ENCODE data around the gene PHLPP2. TPM values are rescaled to one million over a fixed set of nuclear protein-coding genes. Genes with fewer than 3 reads are reported as not detected.
"Not testable (repeated sequence)": the region's sequence is repeated elsewhere in the genome, so short reads cannot be mapped to it uniquely, and the experiment has no call there.

PHLPP2 gene
- total RNA-seq, 1 donor from 2014 or later: 8.3 TPM

DNA sequence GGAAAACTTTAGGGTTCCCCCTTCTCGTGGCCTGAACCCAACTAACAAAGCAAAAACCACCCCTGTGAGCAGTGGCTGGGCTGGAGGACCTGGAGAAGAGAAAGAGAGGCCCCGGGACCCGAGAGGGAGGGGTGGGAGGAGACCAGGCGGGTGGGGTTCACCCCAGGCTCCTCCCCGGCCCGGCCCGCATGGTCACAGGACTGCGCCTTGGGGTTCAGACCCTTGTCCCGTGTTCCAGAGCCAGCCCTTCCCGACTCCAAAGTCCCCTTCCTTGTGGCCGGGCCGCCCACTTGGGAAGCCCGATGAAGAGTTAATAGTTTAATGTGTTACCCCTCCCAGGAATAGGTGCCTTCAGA is 97.7 kb downstream of the PHLPP2 start:
- DNase-seq (ENCODE audit: extremely low read depth, low read depth, low spot score): no peak

GRCh38 chr16:71626018-71626857 is 98.3 kb downstream of the PHLPP2 start, which contains the start of gene MARVELD3:
Gene MARVELD3 (plus strand): TSS chr16:71626184. CDS start chr16:71626230, 46 bp downstream.
- DNase-seq (ENCODE audit: extremely low read depth, low read depth, low spot score): no peak

GRCh38 chr16:71625113-71625850 is 99.2 kb downstream of the PHLPP2 start:
- no peak for DNase-seq (ENCODE audit: extremely low read depth, low read depth, low spot score)

DNA sequence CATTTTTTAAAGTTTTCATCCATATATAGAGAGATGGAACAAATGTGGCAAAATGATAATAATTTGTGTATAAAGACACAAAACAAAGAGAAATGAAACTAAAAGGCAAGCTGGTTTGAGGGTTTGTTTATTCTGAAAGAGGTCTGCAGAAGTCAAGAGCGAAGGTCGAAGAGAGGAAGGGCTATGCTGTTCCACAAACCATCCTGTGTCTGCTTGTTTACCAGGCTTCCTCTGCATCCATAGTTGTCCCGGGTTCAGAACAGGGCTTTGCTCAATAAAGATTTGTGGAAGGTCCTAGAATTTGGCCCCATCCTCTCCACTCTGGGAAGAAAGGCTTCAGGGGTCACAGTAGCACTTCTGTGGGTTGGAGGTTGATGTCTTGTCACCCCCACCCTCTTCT is 100.9 kb downstream of the PHLPP2 start:
- no peak for DNase-seq (ENCODE audit: extremely low read depth, low read depth, low spot score)

GRCh38 chr16:71622088-71622487 is 102.4 kb downstream of the PHLPP2 start:
- no peak for DNase-seq (ENCODE audit: extremely low read depth, low read depth, low spot score)

GRCh38 chr16:71618429-71618828 is 106.1 kb downstream of the PHLPP2 start:
- no peak for DNase-seq (ENCODE audit: extremely low read depth, low read depth, low spot score)

DNA sequence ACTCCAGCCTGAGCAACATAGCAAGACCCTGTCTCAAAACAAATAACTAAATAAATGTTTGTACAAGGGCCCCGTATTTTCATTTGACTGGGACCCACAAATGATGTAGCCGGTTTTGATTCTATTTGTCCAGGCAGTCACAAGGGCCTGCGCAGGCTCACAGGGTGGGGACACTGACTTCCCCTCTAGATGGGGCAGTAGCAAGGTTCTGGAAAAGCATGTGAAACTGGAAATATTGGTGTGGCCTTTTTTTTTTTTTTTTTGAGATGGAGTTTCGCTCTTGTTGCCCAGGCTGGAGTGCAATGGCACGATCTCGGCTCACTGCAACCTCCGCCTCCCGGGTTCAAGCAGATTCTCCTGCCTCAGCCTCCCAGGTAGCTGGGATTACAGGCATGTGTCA is 109.5 kb downstream of the PHLPP2 start:
- not testable (repeated sequence) for DNase-seq (ENCODE audit: extremely low read depth, low read depth, low spot score)

DNA sequence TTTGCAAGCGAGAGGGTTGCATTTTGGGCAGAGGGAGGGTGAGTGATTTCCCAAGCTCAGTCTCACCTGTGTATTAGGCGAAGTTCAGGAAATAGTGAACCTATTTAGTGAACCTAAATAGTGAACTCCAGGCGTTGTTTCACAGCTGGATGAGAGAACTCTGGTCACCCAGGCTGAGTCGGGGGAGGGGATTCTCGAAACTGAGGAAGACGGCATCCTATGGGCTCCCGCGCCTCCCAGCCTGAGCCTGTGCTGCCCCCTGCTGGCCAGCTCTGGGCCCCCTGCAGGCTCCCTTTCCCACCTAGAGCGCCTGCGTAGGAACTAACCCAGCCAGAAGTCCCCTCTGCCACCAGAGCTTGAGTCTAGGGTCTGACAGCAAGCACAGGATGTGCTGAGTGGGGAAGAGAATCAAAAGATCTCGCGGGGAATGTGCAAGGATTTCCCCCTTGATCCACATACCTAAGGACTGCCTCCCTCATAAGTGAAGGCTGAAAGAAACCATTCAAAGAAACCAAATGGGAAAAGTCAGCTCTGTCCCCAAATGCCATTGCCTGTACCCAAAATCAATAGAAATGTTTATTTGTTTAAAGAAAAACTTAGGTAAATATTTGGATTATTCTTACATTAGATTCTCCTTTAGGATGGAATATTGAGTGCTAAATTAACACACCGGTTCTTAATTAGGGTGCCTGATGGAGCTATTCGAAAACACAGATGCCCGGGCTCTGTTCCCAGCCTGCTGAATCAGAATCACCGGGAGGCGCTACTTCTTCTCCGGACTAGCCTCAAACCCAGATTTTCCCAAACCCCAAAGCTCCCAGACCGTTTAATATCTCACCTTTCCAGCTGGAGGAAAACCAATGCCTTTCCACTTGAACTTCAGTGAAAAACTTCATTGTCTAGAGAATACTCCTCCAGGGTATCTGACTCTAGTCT is 113.3 kb downstream of the PHLPP2 start:
- DNase-seq (ENCODE audit: extremely low read depth, low read depth, low spot score): no peak

DNA sequence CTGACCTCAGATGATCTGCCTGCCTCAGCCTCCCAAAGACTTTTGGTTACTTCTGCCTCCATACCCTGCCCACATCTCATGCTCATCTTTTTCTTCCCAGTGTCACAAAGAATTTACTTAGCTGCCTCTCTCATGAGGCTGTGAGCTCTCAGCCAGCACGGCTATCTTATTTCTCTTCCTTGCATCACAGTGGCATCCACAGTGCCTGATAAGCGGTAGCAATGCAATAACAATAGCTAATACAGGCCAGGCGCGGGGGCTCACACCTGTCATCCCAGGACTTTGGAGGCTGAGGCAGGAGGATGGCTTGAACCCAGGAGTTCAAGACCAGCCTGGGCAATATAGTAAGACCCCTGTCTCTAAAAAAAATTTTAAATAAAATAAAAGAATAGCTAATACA is 114.1 kb downstream of the PHLPP2 start:
- DNase-seq (ENCODE audit: extremely low read depth, low read depth, low spot score): no peak

DNA sequence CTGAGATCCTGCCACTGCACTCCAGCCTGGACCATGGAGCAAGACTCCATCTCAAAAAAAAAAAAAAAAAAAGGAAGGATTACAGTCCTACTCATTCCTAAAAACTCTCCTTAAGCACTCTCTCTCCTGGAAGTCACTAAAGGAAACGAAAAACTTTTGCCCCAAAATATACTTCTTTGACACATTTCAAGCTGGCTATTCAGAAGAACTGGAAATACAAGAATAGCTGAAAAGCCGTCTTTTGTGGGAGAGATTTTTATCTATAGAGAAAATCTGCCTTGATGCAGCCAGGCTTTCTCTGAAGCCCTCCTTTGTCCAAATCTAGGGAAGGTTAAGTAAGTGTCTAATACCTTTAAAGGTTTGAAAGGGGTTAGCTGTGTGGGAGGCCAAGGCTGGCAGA is 115.4 kb downstream of the PHLPP2 start:
- no peak for DNase-seq (ENCODE audit: extremely low read depth, low read depth, low spot score)

GRCh38 chr16:71600822-71601221 is 123.7 kb downstream of the PHLPP2 start:
- DNase-seq (ENCODE audit: extremely low read depth, low read depth, low spot score): no peak

DNA sequence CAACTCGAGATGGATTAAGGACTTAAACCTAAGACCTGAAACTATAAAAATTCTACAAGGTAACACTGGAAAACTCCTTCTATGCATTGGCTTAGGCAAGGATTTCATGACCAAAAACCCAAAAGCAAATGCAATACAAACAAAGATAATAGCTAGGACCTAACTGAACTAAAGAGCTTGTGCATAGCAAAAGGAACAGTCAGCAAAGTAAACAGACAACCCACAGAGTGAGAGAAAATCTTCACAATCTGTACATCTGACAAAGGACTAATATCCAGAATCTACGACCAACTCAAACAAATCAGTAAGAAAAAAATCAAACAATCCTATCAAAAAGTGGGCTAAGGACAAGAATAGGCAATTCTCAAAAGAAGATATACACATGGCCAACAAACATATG is 126.1 kb downstream of the PHLPP2 start:
- not testable (repeated sequence) for DNase-seq (ENCODE audit: extremely low read depth, low read depth, low spot score)

DNA sequence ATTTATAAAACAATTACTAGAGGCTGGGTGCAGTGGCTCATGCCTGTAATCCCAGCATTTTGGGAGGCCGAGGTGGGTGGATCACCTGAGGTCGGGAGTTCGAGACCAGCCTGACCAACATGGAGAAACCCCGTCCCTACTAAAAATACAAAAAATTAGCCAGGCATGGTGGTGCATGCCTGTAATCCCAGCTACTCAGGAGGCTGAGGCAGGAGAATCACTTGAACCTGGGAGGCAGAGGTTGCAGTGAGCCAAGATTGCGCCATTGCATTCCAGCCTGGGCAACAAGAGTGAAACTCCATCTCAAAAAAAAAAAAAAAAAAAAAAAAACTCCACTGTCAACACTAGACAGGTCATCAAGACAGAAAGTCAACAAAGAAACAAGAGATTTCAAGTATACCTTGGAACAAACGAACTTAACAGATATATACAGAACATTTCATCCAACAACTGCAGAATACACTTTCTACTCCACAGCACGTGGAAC is 129.1 kb downstream of the PHLPP2 start:
- DNase-seq (ENCODE audit: extremely low read depth, low read depth, low spot score): not testable (repeated sequence)

Other genes starting within 250 kb of the PHLPP2 start
- 1.4 and 2.2 TPM in 2 replicates for gene ZNF19, start 235.4 kb downstream of the PHLPP2 start, total RNA-seq
- not detected in 2 replicates for gene CHST4, start 198.3 kb downstream of the PHLPP2 start, total RNA-seq
- gene TAT, start 147.6 kb downstream of the PHLPP2 start, total RNA-seq: not detected in 2 replicates
- 0.12 TPM in 1 of 2 replicates, not detected in the other for gene MARVELD3, start 98.5 kb downstream of the PHLPP2 start, total RNA-seq
- gene AP1G1, start 84.1 kb upstream of the PHLPP2 start, total RNA-seq: 51.9 and 75.7 TPM in 2 replicates
- 26.1 and 26.9 TPM in 2 replicates for gene ATXN1L, start 121.3 kb upstream of the PHLPP2 start, total RNA-seq
- 3.5 and 9.0 TPM in 2 replicates for gene ZNF821, start 159.5 kb upstream of the PHLPP2 start, total RNA-seq
- 173 and 192 TPM in 2 replicates for gene IST1, start 170.8 kb upstream of the PHLPP2 start, total RNA-seq